HG03575 (cell line): ENCODE measurements around the gene TBC1D2.
"Not testable (repeated sequence)": the region's sequence is repeated elsewhere in the genome, so short reads cannot be mapped to it uniquely, and the experiment has no call there.

Experiments
- ATAC-seq: cut with Tn5 transposase; IDR thresholded peaks from one replicate; pipeline ENCODE4 v1.9.1; 2021; ENCODE audit not compliant: unreplicated experiment, insufficient number of reproducible peaks, low FRiP score; ENCODE audit errors: extremely low read depth

TBC1D2 gene

GRCh38 chr9:98255578-98256296 lies at the start of gene TBC1D2:
Gene TBC1D2 (minus strand): TSS chr9:98255649. CDS start chr9:98255541, 108 bp downstream.
- peak; percentile 36 for ATAC-seq

GRCh38 chr9:98304381-98304780 lies 48.9 kb upstream of the TBC1D2 start:
- ATAC-seq, result no peak

- ATAC-seq, result no peak
These were observed 48.2 kb upstream of the TBC1D2 start for GRCh38 chr9:98303633-98304125.

GRCh38 chr9:98302938-98303632 lies 47.6 kb upstream of the TBC1D2 start:
- no peak for ATAC-seq

- ATAC-seq, result no peak
These were observed 46.7 kb upstream of the TBC1D2 start for GRCh38 chr9:98302150-98302549.

GRCh38 chr9:98300611-98301010 lies 45.2 kb upstream of the TBC1D2 start:
- no peak for ATAC-seq

- no peak for ATAC-seq
These were observed 43.0 kb upstream of the TBC1D2 start for GRCh38 chr9:98298476-98298875.

- ATAC-seq, result no peak
These were observed 40.4 kb upstream of the TBC1D2 start for GRCh38 chr9:98295824-98296223.

- ATAC-seq, result no peak
These were observed 36.4 kb upstream of the TBC1D2 start for GRCh38 chr9:98291820-98292219.

- no peak for ATAC-seq
These were observed 35.0 kb upstream of the TBC1D2 start for GRCh38 chr9:98290411-98290810.

- no peak for ATAC-seq
These were observed 34.3 kb upstream of the TBC1D2 start for GRCh38 chr9:98289614-98290201.

- ATAC-seq, result no peak
These were observed 33.4 kb upstream of the TBC1D2 start for GRCh38 chr9:98288881-98289280.

GRCh38 chr9:98287384-98287783 lies 31.9 kb upstream of the TBC1D2 start:
- no peak for ATAC-seq

GRCh38 chr9:98285446-98285845 lies 30.0 kb upstream of the TBC1D2 start:
- no peak for ATAC-seq

GRCh38 chr9:98284754-98285153 lies 29.3 kb upstream of the TBC1D2 start:
- no peak for ATAC-seq

GRCh38 chr9:98283143-98283542 lies 27.7 kb upstream of the TBC1D2 start:
- ATAC-seq, result not testable (repeated sequence)

GRCh38 chr9:98281281-98281680 lies 25.8 kb upstream of the TBC1D2 start:
- ATAC-seq, result no peak

GRCh38 chr9:98280574-98280973 lies 25.1 kb upstream of the TBC1D2 start:
- no peak for ATAC-seq

GRCh38 chr9:98280162-98280561 lies 24.7 kb upstream of the TBC1D2 start:
- ATAC-seq, result no peak

- no peak for ATAC-seq
These were observed 21.5 kb upstream of the TBC1D2 start for GRCh38 chr9:98276907-98277469.
